HepG2 (cell line): ENCODE data around the gene KIFC1. TPM values are rescaled to one million over a fixed set of nuclear protein-coding genes. Genes with fewer than 3 reads are reported as not detected.

Source experiments
- ATAC-seq: fragments of 200-7000 bp; cut with Tn5 transposase; 3 replicates; pipeline ENCODE4 v1.9.1; 2020; ENCODE audit warnings: mild to moderate bottlenecking, moderate library complexity
- BruUV-seq: library from RNA; stranded (reverse); fragments of 400-500 nt; replicated peaks from 2 replicates; lab custom pipeline; 2021; lab: Mats Ljungman, UMichigan
- CTCF ChIA-PET: fragments of 300-600 bp; formaldehyde crosslinking; extraction: SDS; loops from one replicate; lab custom pipeline; 2021; ENCODE audit warnings: low total read pairs, inconsistent platforms, low intra/inter-chr PET ratio; lab: Yijun Ruan, JAX
- POLR2A ChIA-PET: fragments of 350-600 bp; sonication (Branson Sonifier 250); formaldehyde crosslinking; loops from one replicate; lab custom pipeline; 2020; ENCODE audit warnings: antibody characterized with exemption, inconsistent platforms; lab: Yijun Ruan, JAX
- DNase-seq: peaks from one replicate; pipeline ENCODE4 v3.0.0-alpha.2; 2015; ENCODE audit warnings: low spot score
- FAIRE-seq: peaks from 3 replicates; lab custom pipeline; 2011; peaks lifted over from hg19 to GRCh38; lab: Jason Lieb, UNC
- H2AFZ ChIP-seq: one replicate; pipeline ENCODE4 v1.6.1; 2011; ENCODE audit warnings: low read length, inconsistent platforms
- H3K27ac ChIP-seq: fragments of 300-600 bp; 3 replicates; pipeline ENCODE4 v1.8.0; 2011; ENCODE audit warnings: mixed run types, mild to moderate bottlenecking, mixed read lengths, low read length, inconsistent platforms; ENCODE audit not compliant: insufficient read depth; ENCODE audit errors: extremely low read length
- H3K27me3 ChIP-seq, 2 experiments: fragments of 200-600 bp in 1 of 2; 2 replicates in 1 of 2; 3 replicates in 1 of 2; pipeline versions ENCODE4 v1.6.0 to v1.8.0; 2011; ENCODE audit warnings: low read length in 2 of 2, mild to moderate bottlenecking in 2 of 2, moderate library complexity in 2 of 2, inconsistent platforms in 1 of 2; ENCODE audit not compliant: insufficient read depth in 2 of 2, control insufficient read depth in 1 of 2
- H3K36me3 ChIP-seq, 2 experiments: fragments of 200-600 bp in 1 of 2; replicated peaks in 1 of 2; 2 replicates in 1 of 2; 3 replicates in 1 of 2; pipeline versions ENCODE4 v1.5.1 to v1.8.0; 2011; ENCODE audit warnings: low read length in 2 of 2, inconsistent platforms in 1 of 2; ENCODE audit not compliant: insufficient read depth in 2 of 2, control insufficient read depth in 1 of 2
- H3K4me1 ChIP-seq: 2 replicates; pipeline ENCODE4 v1.5.1; 2012; ENCODE audit warnings: low read length, inconsistent platforms; ENCODE audit not compliant: insufficient read depth
- H3K4me2 ChIP-seq: 2 replicates; pipeline ENCODE4 v1.6.0; 2011; ENCODE audit warnings: low read depth, low read length, inconsistent platforms
- H3K4me3 ChIP-seq, 3 experiments: fragments of 200-600 bp in 1 of 3; sonication (generic), shearing (Covaris generic) in 1 of 3; replicated peaks in 1 of 3; 2 replicates each; pipeline ENCODE4 v1.5.1; 2011 to 2016; ENCODE audit warnings: low read length in 3 of 3, inconsistent platforms in 2 of 3, low read depth in 2 of 3, mild to moderate bottlenecking in 2 of 3, control low read depth in 1 of 3, mixed read lengths in 1 of 3; ENCODE audit not compliant: insufficient read depth in 1 of 3
- H3K79me2 ChIP-seq: one replicate; pipeline ENCODE4 v1.6.1; 2011; ENCODE audit warnings: low read length, inconsistent platforms; ENCODE audit not compliant: insufficient read depth
- H3K9ac ChIP-seq: 2 replicates; pipeline ENCODE4 v1.6.0; 2011; ENCODE audit warnings: mild to moderate bottlenecking, low read depth, low read length, inconsistent platforms; ENCODE audit not compliant: insufficient read depth
- H3K9me3 ChIP-seq: 2 replicates; pipeline ENCODE4 v1.5.1; 2012; ENCODE audit warnings: mild to moderate bottlenecking, low read length
- H4K20me1 ChIP-seq: 2 replicates; pipeline ENCODE4 v1.6.0; 2011; ENCODE audit warnings: inconsistent platforms, mild to moderate bottlenecking, low read length, moderate library complexity; ENCODE audit not compliant: insufficient read depth
- ARID2 ChIP-seq: sonication (generic); formaldehyde crosslinking; IDR thresholded peaks from 2 replicates; pipeline ENCODE4 v1.8.1; 2022; ENCODE audit warnings: mild to moderate bottlenecking, missing genetic modification reagents, borderline replicate concordance
- CEBPB ChIP-seq: IDR thresholded peaks from 2 replicates; pipeline ENCODE4 v1.6.1; 2011; ENCODE audit warnings: low read depth, low read length, improper control_type of control experiment, borderline replicate concordance
- MBNL3 ChIP-seq: fragments of 250-450 bp; sonication (Bioruptor Pico); conservative IDR thresholded peaks from 2 replicates; pipeline ENCODE4 v1.8.0; 2022; ENCODE audit warnings: mild to moderate bottlenecking, inconsistent platforms
- MIER2 ChIP-seq: IDR thresholded peaks from 2 replicates; pipeline ENCODE4 v1.6.1; 2016; ENCODE audit warnings: missing biosample characterization, missing genetic modification reagents
- NR2C2 ChIP-seq: sonication (generic); formaldehyde crosslinking; IDR thresholded peaks from 2 replicates; pipeline ENCODE4 v1.4.0; 2020; ENCODE audit warnings: missing genetic modification reagents, mild to moderate bottlenecking, moderate library complexity, borderline replicate concordance
- THAP11 ChIP-seq: IDR thresholded peaks from 2 replicates; pipeline ENCODE4 v1.6.1; 2016; ENCODE audit warnings: missing biosample characterization, missing genetic modification reagents
- U2AF2 ChIP-seq: fragments of 200-400 bp; formaldehyde crosslinking; IDR thresholded peaks from 2 replicates; pipeline ENCODE4 v1.6.1; 2017; ENCODE audit warnings: low read depth, mild to moderate bottlenecking, low read length
- ZFP1 ChIP-seq: IDR thresholded peaks from 2 replicates; pipeline ENCODE4 v1.6.1; 2016
- ZNF205 ChIP-seq: IDR thresholded peaks from 2 replicates; pipeline ENCODE4 v1.6.1; 2018; ENCODE audit warnings: missing biosample characterization, missing genetic modification reagents
- ZNF256 ChIP-seq: sonication (generic); formaldehyde crosslinking; conservative IDR thresholded peaks from 2 replicates; pipeline ENCODE4 v1.4.0; 2020; ENCODE audit warnings: missing genetic modification reagents
- ZNF274 ChIP-seq: sonication (generic); formaldehyde crosslinking; IDR thresholded peaks from 2 replicates; pipeline ENCODE4 v1.5.1; 2020; ENCODE audit warnings: mild to moderate bottlenecking, missing genetic modification reagents
- ZNF292 ChIP-seq: sonication (generic); formaldehyde crosslinking; IDR thresholded peaks from 2 replicates; pipeline ENCODE4 v1.8.1; 2022; ENCODE audit warnings: mild to moderate bottlenecking, low read depth, missing genetic modification reagents, borderline replicate concordance
- ZNF296 ChIP-seq: sonication (generic); formaldehyde crosslinking; conservative IDR thresholded peaks from 2 replicates; pipeline ENCODE4 v1.5.0; 2020; ENCODE audit warnings: mild to moderate bottlenecking, missing genetic modification reagents
- ZNF33B ChIP-seq: sonication (generic); formaldehyde crosslinking; IDR thresholded peaks from 2 replicates; pipeline ENCODE4 v1.5.1; 2020; ENCODE audit warnings: mild to moderate bottlenecking, missing genetic modification reagents
- ZNF44 ChIP-seq: sonication (generic); formaldehyde crosslinking; IDR thresholded peaks from 2 replicates; pipeline ENCODE4 v1.5.1; 2020; ENCODE audit warnings: mild to moderate bottlenecking, missing genetic modification reagents
- ZNF510 ChIP-seq: sonication (generic); formaldehyde crosslinking; IDR thresholded peaks from 2 replicates; pipeline ENCODE4 v1.4.0; 2020; ENCODE audit warnings: low read depth, mild to moderate bottlenecking, missing genetic modification reagents
- ZNF614 ChIP-seq: IDR thresholded peaks from 2 replicates; pipeline ENCODE4 v1.6.1; 2018; ENCODE audit warnings: missing biosample characterization, missing genetic modification reagents, inconsistent platforms, borderline replicate concordance
- ZNF644 ChIP-seq: IDR thresholded peaks from 2 replicates; pipeline ENCODE4 v1.6.1; 2016; ENCODE audit warnings: low read depth
- WGBS: methylation state at CpG from one replicate; pipeline ENCODE4 v1.1.6; 2017; ENCODE audit warnings: low lambda C conversion rate; 5-methylcytosine and 5-hydroxymethylcytosine counted together
- in situ Hi-C: cut with HindIII; loops from 2 replicates; pipeline ENCODE4 v1.10.0; 2017; ENCODE audit warnings: low pct_unique_long_range_greater_than_20kb; ENCODE audit not compliant: extremely low pct_ligation_motif_present
- intact Hi-C: fragments of 100-400 bp; cut with micrococcal nuclease; formaldehyde crosslinking; loops from one replicate; pipeline ENCODE4 v1.10.0; 2022; ENCODE audit not compliant: unreplicated experiment
- polyA plus RNA-seq, 8 experiments: library from polyadenylated mRNA; depleted of rRNA in 3 of 8; stranded (reverse) in 7 of 8; unstranded in 1 of 8; fragments of >200 nt; fragmentation: Illumina TruSeq in 4 of 8; extraction: Trizol in 4 of 8; gene quantifications; 2 replicates each; pipeline versions ENCODE4 v1.2.1 to v1.2.3, GENCODE V29; 2011 to 2016; ENCODE audit warnings: low read depth in 4 of 8, missing spikeins in 1 of 8, mixed read lengths in 1 of 8; ENCODE audit not compliant: insufficient read depth in 1 of 8
- total RNA-seq, 5 experiments: library from RNA; depleted of rRNA; stranded (reverse); fragments of >200 nt; fragmentation: Illumina TruSeq; extraction: Trizol; gene quantifications; 2 replicates each; pipeline ENCODE4 v1.2.3, GENCODE V29; 2016; ENCODE audit warnings: low read depth in 1 of 5
- TF ChIP-seq, protein P1 (sequence below): IDR thresholded peaks from 2 replicates; pipeline ENCODE4 v1.6.1; 2016; ENCODE audit warnings: missing genetic modification reagents, missing compliant biosample characterization
- TF ChIP-seq, protein P2 (sequence below): sonication (generic); formaldehyde crosslinking; IDR thresholded peaks from 2 replicates; pipeline ENCODE4 v1.9.0; 2021; ENCODE audit warnings: missing genetic modification reagents, borderline replicate concordance

The KIFC1 gene
- total and polyA plus RNA-seq, 2 of the 13 experiments (the other 11 are each of a cell fraction or from before 2014, with no cell fraction given) = 25.0 to 45.5 TPM

GRCh38 chr6:33432546-33432945, 40.9 kb downstream of the KIFC1 start:
- intact Hi-C loops (no loop called here), in situ Hi-C loops (no loop called here)
- TF ChIP-seq ZNF33B (CRISPR knock-in tag) = no peak
- TF ChIP-seq, protein P1, sequence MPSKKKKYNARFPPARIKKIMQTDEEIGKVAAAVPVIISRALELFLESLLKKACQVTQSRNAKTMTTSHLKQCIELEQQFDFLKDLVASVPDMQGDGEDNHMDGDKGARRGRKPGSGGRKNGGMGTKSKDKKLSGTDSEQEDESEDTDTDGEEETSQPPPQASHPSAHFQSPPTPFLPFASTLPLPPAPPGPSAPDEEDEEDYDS = no peak
- no peak for TF ChIP-seq ZNF614
- no peak for TF ChIP-seq ZNF256 (CRISPR knock-in tag)
- no peak for TF ChIP-seq ZNF205
- TF ChIP-seq CEBPB = no peak
- no peak for TF ChIP-seq MBNL3 (CRISPR knock-in tag)
- no peak for TF ChIP-seq THAP11 (CRISPR knock-in tag)
- TF ChIP-seq ZFP1 (CRISPR knock-in tag) = no peak
- TF ChIP-seq ZNF44 (CRISPR knock-in tag) = no peak
- TF ChIP-seq ZNF296 = no peak
- no peak for TF ChIP-seq NR2C2
- no peak for TF ChIP-seq ZNF644 (CRISPR knock-in tag)
- TF ChIP-seq ZNF510 (CRISPR knock-in tag) = no peak
- TF ChIP-seq, protein P2, sequence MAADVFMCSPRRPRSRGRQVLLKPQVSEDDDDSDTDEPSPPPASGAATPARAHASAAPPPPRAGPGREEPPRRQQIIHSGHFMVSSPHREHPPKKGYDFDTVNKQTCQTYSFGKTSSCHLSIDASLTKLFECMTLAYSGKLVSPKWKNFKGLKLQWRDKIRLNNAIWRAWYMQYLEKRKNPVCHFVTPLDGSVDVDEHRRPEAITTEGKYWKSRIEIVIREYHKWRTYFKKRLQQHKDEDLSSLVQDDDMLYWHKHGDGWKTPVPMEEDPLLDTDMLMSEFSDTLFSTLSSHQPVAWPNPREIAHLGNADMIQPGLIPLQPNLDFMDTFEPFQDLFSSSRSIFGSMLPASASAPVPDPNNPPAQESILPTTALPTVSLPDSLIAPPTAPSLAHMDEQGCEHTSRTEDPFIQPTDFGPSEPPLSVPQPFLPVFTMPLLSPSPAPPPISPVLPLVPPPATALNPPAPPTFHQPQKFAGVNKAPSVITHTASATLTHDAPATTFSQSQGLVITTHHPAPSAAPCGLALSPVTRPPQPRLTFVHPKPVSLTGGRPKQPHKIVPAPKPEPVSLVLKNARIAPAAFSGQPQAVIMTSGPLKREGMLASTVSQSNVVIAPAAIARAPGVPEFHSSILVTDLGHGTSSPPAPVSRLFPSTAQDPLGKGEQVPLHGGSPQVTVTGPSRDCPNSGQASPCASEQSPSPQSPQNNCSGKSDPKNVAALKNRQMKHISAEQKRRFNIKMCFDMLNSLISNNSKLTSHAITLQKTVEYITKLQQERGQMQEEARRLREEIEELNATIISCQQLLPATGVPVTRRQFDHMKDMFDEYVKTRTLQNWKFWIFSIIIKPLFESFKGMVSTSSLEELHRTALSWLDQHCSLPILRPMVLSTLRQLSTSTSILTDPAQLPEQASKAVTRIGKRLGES (CRISPR knock-in tag) = no peak
- no peak for TF ChIP-seq MIER2
- no peak for TF ChIP-seq ZNF292
- no peak for TF ChIP-seq ZNF274
- TF ChIP-seq ARID2 = no peak
- no peak for TF ChIP-seq U2AF2
- DNase-seq (no peak), ATAC-seq (no peak), FAIRE-seq (no peak)
- Histone ChIP-seq H3K9ac (no peak overlapping the region), H3K4me1 (peaks cover 35% of the 10 kb centered on the region), H3K79me2 (no peaks in the 10 kb centered on the region), H4K20me1 (no peaks in the 10 kb centered on the region), H3K4me3 (no peak overlapping the region), H3K36me3 (no peaks in the 10 kb centered on the region), H3K27ac (no peak overlapping the region), H2AFZ (no peak overlapping the region), H3K9me3 (no peaks in the 10 kb centered on the region), H3K4me2 (no peak overlapping the region), H3K27me3 (no peaks in the 10 kb centered on the region)
- no TSS peak for BruUV-seq
- POLR2A ChIA-PET = no interaction called here
- CTCF ChIA-PET = no interaction called here
- WGBS = 82% methylated on average over 10 of the region's 10 CpGs
